GM18868 (cell line): ENCODE data around the gene CCNO.

Source experiments
- ATAC-seq: cut with Tn5 transposase; IDR thresholded peaks from one replicate; pipeline ENCODE4 v1.9.1; 2021; ENCODE audit warnings: mild to moderate bottlenecking, moderate library complexity; ENCODE audit not compliant: unreplicated experiment

The CCNO gene

GRCh38 chr5:55223812-55224240 lies 9.6 kb downstream of the CCNO start:
- ATAC-seq: no peak

- no peak for ATAC-seq
These were observed 10.2 kb downstream of the CCNO start for GRCh38 chr5:55222985-55223811.

GRCh38 chr5:55222092-55222984 lies 11.1 kb downstream of the CCNO start:
- ATAC-seq: no peak

- ATAC-seq: no peak
These were observed 12.8 kb downstream of the CCNO start for GRCh38 chr5:55220433-55221185.

- no peak for ATAC-seq
These were observed 13.6 kb downstream of the CCNO start for GRCh38 chr5:55219770-55220169.

- no peak for ATAC-seq
These were observed 14.4 kb downstream of the CCNO start for GRCh38 chr5:55218967-55219366.

GRCh38 chr5:55211184-55211874 lies 22.1 kb downstream of the CCNO start:
- no peak for ATAC-seq

GRCh38 chr5:55205001-55205400 lies 28.4 kb downstream of the CCNO start:
- ATAC-seq: no peak

- ATAC-seq: no peak
These were observed 42.2 kb downstream of the CCNO start for GRCh38 chr5:55191165-55191564.

GRCh38 chr5:55188656-55189540 lies 44.5 kb downstream of the CCNO start:
- ATAC-seq: no peak

GRCh38 chr5:55187370-55187769 lies 46.0 kb downstream of the CCNO start:
- no peak for ATAC-seq
